HEK293T (cell line): ENCODE measurements around the gene SETBP1.

ENCODE experiments used
- CTCF ChIA-PET: fragments of 350-600 bp; formaldehyde crosslinking; extraction: SDS; loops from one replicate; lab custom pipeline; 2021; ENCODE audit warnings: antibody characterized with exemption, inconsistent platforms; lab: Yijun Ruan, JAX
- POLR2A ChIA-PET: fragments of 350-600 bp; formaldehyde crosslinking; extraction: SDS; loops from one replicate; lab custom pipeline; 2020; ENCODE audit warnings: antibody characterized with exemption, inconsistent platforms; lab: Yijun Ruan, JAX
- DNase-seq: peaks from one replicate; pipeline ENCODE4 v3.0.0; 2012; ENCODE audit warnings: mixed read lengths; ENCODE audit errors: extremely low spot score
- ARNT ChIP-seq: fragments of 450-650 bp; IDR thresholded peaks from 2 replicates; pipeline ENCODE4 v1.6.1; 2017; ENCODE audit warnings: mild to moderate bottlenecking
- BHLHE40 ChIP-seq: fragments of 450-650 bp; IDR thresholded peaks from 2 replicates; pipeline ENCODE4 v1.6.1; 2016; ENCODE audit warnings: mild to moderate bottlenecking, moderate library complexity, borderline replicate concordance
- CTBP1 ChIP-seq: fragments of 450-650 bp; IDR thresholded peaks from 2 replicates; pipeline ENCODE4 v1.6.1; 2016; ENCODE audit warnings: borderline replicate concordance
- ELF4 ChIP-seq: fragments of 450-650 bp; IDR thresholded peaks from 2 replicates; pipeline ENCODE4 v1.6.1; 2017; ENCODE audit warnings: antibody characterized with exemption
- FOXA1 ChIP-seq: fragments of 450-650 bp; IDR thresholded peaks from 2 replicates; pipeline ENCODE4 v1.6.1; 2016; ENCODE audit warnings: mild to moderate bottlenecking
- FOXK2 ChIP-seq: fragments of 450-650 bp; IDR thresholded peaks from 2 replicates; pipeline ENCODE4 v1.6.1; 2016; ENCODE audit warnings: mild to moderate bottlenecking
- FOXM1 ChIP-seq: fragments of 450-650 bp; IDR thresholded peaks from 2 replicates; pipeline ENCODE4 v1.6.1; 2017; ENCODE audit warnings: mild to moderate bottlenecking, borderline replicate concordance
- HDGF ChIP-seq: fragments of 450-650 bp; IDR thresholded peaks from 2 replicates; pipeline ENCODE4 v1.6.1; 2017; ENCODE audit warnings: antibody characterized with exemption, borderline replicate concordance
- L3MBTL2 ChIP-seq: fragments of 450-650 bp; conservative IDR thresholded peaks from 2 replicates; pipeline ENCODE4 v1.6.1; 2016; ENCODE audit warnings: mild to moderate bottlenecking
- LEF1 ChIP-seq: fragments of 450-650 bp; IDR thresholded peaks from 2 replicates; pipeline ENCODE4 v1.6.1; 2017; ENCODE audit warnings: mild to moderate bottlenecking, borderline replicate concordance
- NFRKB ChIP-seq: fragments of 450-650 bp; IDR thresholded peaks from 2 replicates; pipeline ENCODE4 v1.6.1; 2016; ENCODE audit warnings: mild to moderate bottlenecking, moderate library complexity
- PKNOX1 ChIP-seq: fragments of 450-650 bp; IDR thresholded peaks from 2 replicates; pipeline ENCODE4 v1.6.1; 2016
- SP1 ChIP-seq: fragments of 450-650 bp; IDR thresholded peaks from 2 replicates; pipeline ENCODE4 v1.6.1; 2017
- SUZ12 ChIP-seq: fragments of 450-650 bp; IDR thresholded peaks from 2 replicates; pipeline ENCODE4 v1.6.1; 2016; ENCODE audit warnings: mild to moderate bottlenecking
- TARDBP ChIP-seq: fragments of 450-650 bp; IDR thresholded peaks from 2 replicates; pipeline ENCODE4 v1.6.1; 2016
- ZNF384 ChIP-seq: fragments of 450-650 bp; IDR thresholded peaks from 2 replicates; pipeline ENCODE4 v1.6.1; 2016

Gene SETBP1

GRCh38 chr18:44903327-44903726 is 222.6 kb downstream of the SETBP1 start:
- ChIA-PET CTCF (no interaction called here), POLR2A (no interaction called here)
- no peak for TF ChIP-seq ARNT
- TF ChIP-seq FOXM1: no peak
- TF ChIP-seq CTBP1: no peak
- TF ChIP-seq PKNOX1: no peak
- no peak for TF ChIP-seq BHLHE40
- no peak for TF ChIP-seq ZNF384
- TF ChIP-seq LEF1: no peak
- no peak for TF ChIP-seq HDGF
- no peak for TF ChIP-seq FOXA1
- no peak for TF ChIP-seq TARDBP
- no peak for TF ChIP-seq SP1
- TF ChIP-seq ELF4: no peak
- no peak for TF ChIP-seq SUZ12
- TF ChIP-seq NFRKB: no peak
- TF ChIP-seq L3MBTL2: no peak
- TF ChIP-seq FOXK2: no peak
- no peak for DNase-seq

GRCh38 chr18:44904768-44905167 is 224.1 kb downstream of the SETBP1 start:
- ChIA-PET POLR2A (interaction anchor here (0.8 kb wide), 1 partner anchor 11 kb away, joined by 3 read pairs; no protein-coding TSS in a partner anchor), CTCF (interaction anchor here (0.7 kb wide), 1 partner anchor 38 kb away, joined by 3 read pairs; no protein-coding TSS in a partner anchor)
- TF ChIP-seq ARNT (no peak), ELF4 (no peak), CTBP1 (no peak), PKNOX1 (no peak), SP1 (no peak), TARDBP (no peak), ZNF384 (no peak), HDGF (no peak), FOXK2 (no peak), LEF1 (no peak), SUZ12 (no peak), BHLHE40 (no peak), L3MBTL2 (no peak), NFRKB (no peak), FOXM1 (no peak), FOXA1 (no peak)
- no peak for DNase-seq

GRCh38 chr18:44909191-44909719 is 228.6 kb downstream of the SETBP1 start:
- ChIA-PET POLR2A (no interaction called here), CTCF (no interaction called here)
- no peak for DNase-seq
- TF ChIP-seq ELF4: no peak
- TF ChIP-seq L3MBTL2: no peak
- no peak for TF ChIP-seq BHLHE40
- no peak for TF ChIP-seq HDGF
- TF ChIP-seq TARDBP: no peak
- no peak for TF ChIP-seq FOXM1
- no peak for TF ChIP-seq SP1
- no peak for TF ChIP-seq PKNOX1
- no peak for TF ChIP-seq FOXK2
- TF ChIP-seq ZNF384: no peak
- TF ChIP-seq LEF1: no peak
- no peak for TF ChIP-seq SUZ12
- no peak for TF ChIP-seq CTBP1

GRCh38 chr18:44911260-44911659 is 230.6 kb downstream of the SETBP1 start:
- no peak for DNase-seq
- TF ChIP-seq ARNT (no peak), ELF4 (no peak), ZNF384 (no peak), HDGF (no peak), PKNOX1 (no peak), TARDBP (no peak), FOXA1 (no peak), BHLHE40 (no peak), LEF1 (no peak), L3MBTL2 (no peak), FOXM1 (no peak), CTBP1 (no peak), SP1 (no peak), SUZ12 (no peak), NFRKB (no peak), FOXK2 (no peak)
- ChIA-PET POLR2A (no interaction called here), CTCF (no interaction called here)

GRCh38 chr18:44911773-44912172 is 231.1 kb downstream of the SETBP1 start:
- no peak for DNase-seq
- ChIA-PET CTCF (interaction anchor here (0.7 kb wide), 1 partner anchor 204 kb away, joined by 3 read pairs; no protein-coding TSS in a partner anchor), POLR2A (no interaction called here)
- TF ChIP-seq ARNT (no peak), HDGF (no peak), SP1 (no peak), BHLHE40 (no peak), FOXA1 (no peak), LEF1 (no peak), ELF4 (no peak), TARDBP (no peak)
